KG1 (cell line): ENCODE data around the gene CCN5.
"Not testable (repeated sequence)": the region's sequence is repeated elsewhere in the genome, so short reads cannot be mapped to it uniquely, and the experiment has no call there.

Experiments used
- DNase-seq: peaks from one replicate; lab custom pipeline; 2025; lab: John Stamatoyannopoulos, UW

CCN5 gene

GRCh38 chr20:44714701-44715498, at the start of gene CCN5:
Gene CCN5, plus strand, starts transcription at chr20:44715369. Its CDS starts 22 bp downstream, at chr20:44715391.
- DNase-seq, result peak; percentile 15

- no peak for DNase-seq
Measured at GRCh38 chr20:44666066-44666465, 49.1 kb upstream of the CCN5 start.

DNA sequence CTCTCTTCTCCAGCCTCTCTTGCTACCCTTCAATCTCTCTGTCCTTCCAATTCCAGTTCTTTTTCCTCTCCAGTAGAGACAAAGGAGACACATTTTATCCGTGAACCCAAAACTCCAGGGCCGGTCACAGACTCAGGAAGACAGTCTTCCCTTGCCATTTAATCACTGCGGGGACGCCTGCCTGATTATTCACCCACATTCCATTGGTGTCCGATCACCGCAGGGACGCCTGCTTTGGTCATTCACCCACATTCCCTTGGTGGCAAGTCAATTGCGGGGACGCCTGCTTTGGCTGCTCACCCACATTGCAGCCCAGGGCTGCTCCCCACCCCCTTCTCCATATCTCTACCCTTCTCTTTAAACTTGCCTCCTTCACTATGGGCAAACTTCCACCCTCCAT, 44.3 kb upstream of the CCN5 start:
- DNase-seq, result not testable (repeated sequence)

DNA sequence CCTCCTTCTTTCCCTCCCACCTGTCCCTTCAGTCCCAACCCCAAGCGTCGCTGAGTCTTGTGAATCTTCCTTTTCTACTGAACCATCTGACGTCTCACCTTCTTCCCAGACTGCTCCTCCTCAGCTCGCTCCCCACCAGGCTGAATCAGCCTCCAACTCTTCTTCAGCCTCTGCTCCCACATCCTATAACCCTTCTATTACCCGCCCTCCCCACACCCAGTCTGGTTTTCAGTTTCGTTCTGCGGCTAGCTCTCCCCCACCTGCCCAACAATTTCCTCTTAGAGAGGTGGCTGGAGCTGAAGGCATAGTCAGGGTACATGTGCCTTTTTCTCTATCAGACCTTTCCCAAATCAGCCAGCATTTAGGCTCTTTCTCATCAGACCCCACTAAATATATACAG, 43.6 kb upstream of the CCN5 start:
- peak; percentile 18 for DNase-seq

GRCh38 chr20:44672318-44672902, 42.8 kb upstream of the CCN5 start:
- DNase-seq, result not testable (repeated sequence)

GRCh38 chr20:44678242-44678641, 36.9 kb upstream of the CCN5 start:
- DNase-seq, result no peak

DNA sequence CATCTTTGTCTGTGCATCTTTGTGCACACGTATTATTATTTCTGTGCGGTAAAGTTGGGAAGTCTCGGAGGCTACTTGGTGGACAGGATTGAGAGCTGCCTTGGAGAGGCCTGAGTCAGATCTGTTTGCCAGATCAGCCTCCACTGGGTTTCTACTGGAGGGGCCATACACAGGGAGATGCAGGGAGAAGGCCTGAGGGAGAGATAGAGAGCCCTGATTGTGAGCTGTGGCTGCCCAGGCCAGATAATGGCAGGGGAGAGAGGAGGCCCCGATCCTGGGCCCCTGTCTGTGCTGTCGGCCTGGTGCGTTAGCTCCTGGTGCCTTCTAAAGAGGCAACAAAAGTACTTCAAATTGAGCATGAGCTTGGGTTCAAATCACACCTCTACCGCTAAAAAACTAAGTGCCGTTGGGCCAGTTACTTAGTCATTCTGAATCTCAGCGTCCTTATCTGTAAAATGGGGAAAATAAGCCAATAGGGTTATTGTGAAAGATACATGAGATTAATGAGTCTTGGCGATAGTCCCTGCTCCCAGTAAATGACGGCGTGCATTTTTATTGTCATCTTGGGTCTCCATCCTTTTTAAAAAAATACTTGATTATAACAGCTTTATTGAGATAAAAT, 36.1 kb upstream of the CCN5 start:
- no peak for DNase-seq

GRCh38 chr20:44681796-44682566, 33.2 kb upstream of the CCN5 start:
- DNase-seq, result no peak

DNA sequence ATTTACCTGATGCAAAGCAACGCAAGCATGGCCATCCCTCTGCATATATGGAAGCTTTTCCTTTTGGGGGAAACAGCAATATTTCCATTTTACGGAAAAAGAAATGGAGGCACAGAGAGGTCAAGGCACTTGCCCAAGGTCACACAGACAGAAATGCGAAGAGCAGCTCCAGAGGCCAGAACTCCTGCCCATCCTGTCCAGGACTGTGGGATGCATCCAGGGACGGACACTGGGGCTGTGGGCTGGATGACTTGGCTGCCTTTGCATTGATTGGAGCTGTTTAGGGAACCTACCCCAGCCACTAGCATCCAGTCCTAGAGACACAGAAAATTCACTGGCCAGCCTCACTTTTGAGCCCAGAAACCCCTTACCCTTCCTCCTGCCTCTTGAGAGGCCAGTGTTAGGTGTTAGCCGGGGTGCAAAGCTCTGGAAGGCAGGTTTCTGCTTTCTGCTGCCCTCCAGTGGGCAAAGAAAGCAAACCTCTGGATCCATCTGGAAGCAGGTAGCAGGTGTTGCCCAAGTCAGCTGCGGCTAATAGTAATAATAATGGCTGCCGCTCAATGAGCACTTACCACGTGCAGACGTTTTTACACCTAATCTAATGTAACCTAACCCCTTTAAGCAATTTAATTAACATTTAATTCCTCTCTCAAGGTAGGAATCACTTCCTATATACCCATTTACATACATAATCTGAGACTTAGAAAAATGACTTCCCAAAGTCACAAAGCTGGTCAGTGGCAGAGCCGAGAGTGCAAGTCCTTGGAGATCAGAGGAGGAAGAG, 31.7 kb upstream of the CCN5 start:
- peak; percentile 2 for DNase-seq

GRCh38 chr20:44684047-44684967, 30.9 kb upstream of the CCN5 start:
- no peak for DNase-seq

- no peak for DNase-seq
Measured at GRCh38 chr20:44686934-44687333, 28.2 kb upstream of the CCN5 start.

GRCh38 chr20:44688053-44688625, 27.0 kb upstream of the CCN5 start:
- no peak for DNase-seq

DNA sequence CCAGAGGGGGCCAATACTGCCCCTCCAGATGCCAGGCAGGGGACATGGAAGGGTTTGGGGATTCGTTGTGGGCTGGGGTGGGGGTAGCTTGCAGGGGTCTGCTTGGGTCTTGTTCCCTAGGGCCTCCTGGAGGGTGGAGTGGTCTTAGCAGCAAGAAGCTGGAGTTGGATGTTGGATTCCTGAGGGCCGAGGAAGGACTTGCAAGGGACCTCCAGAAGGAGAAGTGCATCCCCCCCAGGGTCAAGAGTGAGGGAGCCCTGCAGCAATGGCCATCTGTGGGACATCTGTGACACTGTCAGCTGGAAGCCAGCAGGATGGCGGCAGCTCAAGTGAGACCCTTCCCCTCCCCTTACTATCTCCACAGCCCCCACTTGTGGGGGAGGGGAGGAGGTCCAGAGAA, 25.4 kb upstream of the CCN5 start:
- no peak for DNase-seq

- no peak for DNase-seq
Measured at GRCh38 chr20:44690781-44691423, 24.3 kb upstream of the CCN5 start.

GRCh38 chr20:44691424-44692423, 23.4 kb upstream of the CCN5 start:
- DNase-seq, result no peak

DNA sequence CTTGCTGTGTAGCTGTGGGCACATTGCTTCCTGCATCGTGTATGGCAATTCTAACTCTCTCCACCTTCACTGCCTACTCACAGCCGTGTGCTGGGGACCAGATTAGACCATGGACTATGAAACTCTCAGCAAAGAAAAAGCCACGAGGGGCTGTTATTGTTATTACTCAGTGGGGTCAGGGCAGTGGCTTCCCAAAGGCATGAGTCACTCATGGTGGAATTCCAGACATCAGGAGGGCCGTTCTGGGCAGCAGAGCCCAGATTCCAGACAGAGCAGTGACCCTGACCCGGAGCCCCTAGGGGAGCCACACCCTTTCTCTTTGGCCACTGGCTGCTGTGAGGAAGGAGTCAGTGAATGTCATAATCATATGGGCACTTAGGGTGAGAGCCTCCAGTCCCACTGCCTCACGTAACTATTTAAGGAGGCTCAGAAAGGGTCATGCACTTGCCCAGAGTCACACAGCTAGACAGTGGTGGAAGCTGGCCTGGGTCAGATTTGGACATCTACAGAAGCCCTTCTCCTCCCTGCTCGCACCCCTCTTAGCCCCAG, 22.2 kb upstream of the CCN5 start:
- no peak for DNase-seq

GRCh38 chr20:44693627-44694026, 21.5 kb upstream of the CCN5 start:
- no peak for DNase-seq

DNA sequence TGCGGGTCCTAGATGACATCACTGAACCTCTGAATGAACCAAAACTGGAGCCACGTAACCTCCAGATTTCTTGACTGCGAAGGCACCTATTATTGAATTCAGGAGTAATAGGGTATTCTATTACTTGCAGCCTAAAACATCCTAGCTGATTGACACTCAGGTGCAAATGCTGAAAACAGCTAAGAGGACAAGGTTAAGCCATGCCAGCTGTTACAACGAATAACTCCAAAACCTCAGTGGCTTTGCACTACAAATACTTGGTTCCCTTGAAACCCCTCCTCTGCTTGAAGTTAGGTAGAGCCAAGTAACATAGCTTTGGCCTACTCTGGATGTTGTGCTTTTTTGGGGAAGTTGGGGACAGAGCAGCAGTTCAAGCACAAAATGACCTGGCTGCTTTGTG, 21.0 kb upstream of the CCN5 start:
- DNase-seq, result no peak
